Breast epithelium (tissue), 3 donors: ENCODE results near the gene CSF2.

Experiments used
- POLR2A ChIP-seq: fragments of 450-650 bp; IDR thresholded peaks from one replicate; pipeline ENCODE4 v1.6.1; 2016; ENCODE audit warnings: antibody characterized with exemption, mild to moderate bottlenecking, moderate library complexity
- POLR2AphosphoS5 ChIP-seq, 3 donors: sonication (generic); formaldehyde crosslinking; IDR thresholded peaks; one replicate each; pipeline ENCODE4 v1.6.1; 2017; ENCODE audit warnings: antibody characterized with exemption in 3 of 3
- TF ChIP-seq, protein P1 (sequence below), 3 donors: fragments of 450-650 bp; IDR thresholded peaks; one replicate each; pipeline ENCODE4 v1.5.1; 2016 to 2017; ENCODE audit warnings: antibody characterized with exemption in 3 of 3, mild to moderate bottlenecking in 3 of 3, moderate library complexity in 3 of 3

DNA sequence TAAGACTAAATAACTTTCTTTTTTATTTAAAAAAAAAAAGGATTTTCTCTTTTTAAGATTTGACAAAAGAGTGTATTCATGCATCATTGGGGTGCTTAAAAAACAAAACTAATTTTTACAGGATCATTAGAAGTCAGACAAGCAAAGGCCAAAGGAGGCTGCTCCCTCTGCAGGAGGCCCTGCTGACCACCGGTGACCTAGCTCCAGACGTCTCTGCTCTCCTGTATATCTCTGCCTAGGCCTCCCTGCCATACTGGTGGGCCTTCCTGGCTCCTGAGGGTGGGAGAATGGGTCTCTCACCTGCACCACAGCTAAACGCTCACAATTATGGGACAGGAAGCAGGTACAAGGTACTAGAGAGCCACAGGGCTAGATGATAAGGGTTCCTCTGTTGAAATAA is 36.6 kb downstream of the CSF2 start:
- TF ChIP-seq, protein P1, sequence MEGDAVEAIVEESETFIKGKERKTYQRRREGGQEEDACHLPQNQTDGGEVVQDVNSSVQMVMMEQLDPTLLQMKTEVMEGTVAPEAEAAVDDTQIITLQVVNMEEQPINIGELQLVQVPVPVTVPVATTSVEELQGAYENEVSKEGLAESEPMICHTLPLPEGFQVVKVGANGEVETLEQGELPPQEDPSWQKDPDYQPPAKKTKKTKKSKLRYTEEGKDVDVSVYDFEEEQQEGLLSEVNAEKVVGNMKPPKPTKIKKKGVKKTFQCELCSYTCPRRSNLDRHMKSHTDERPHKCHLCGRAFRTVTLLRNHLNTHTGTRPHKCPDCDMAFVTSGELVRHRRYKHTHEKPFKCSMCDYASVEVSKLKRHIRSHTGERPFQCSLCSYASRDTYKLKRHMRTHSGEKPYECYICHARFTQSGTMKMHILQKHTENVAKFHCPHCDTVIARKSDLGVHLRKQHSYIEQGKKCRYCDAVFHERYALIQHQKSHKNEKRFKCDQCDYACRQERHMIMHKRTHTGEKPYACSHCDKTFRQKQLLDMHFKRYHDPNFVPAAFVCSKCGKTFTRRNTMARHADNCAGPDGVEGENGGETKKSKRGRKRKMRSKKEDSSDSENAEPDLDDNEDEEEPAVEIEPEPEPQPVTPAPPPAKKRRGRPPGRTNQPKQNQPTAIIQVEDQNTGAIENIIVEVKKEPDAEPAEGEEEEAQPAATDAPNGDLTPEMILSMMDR (IDR thresholded peaks at IDR 0.05) = no peak
- TF ChIP-seq POLR2A (no peak), POLR2AphosphoS5 (IDR thresholded peaks at IDR 0.05) (no peak)
